K562 (cell line): Measurements from ENCODE around the gene SLC19A2. TPM values are rescaled to one million over a fixed set of nuclear protein-coding genes. Genes with fewer than 3 reads are reported as not detected.
A peak's percentile ranks its signal among the peaks of the same experiment; 100 is the strongest.

Experiments used
- ATAC-seq: fragments of 200-7000 bp; cut with Tn5 transposase; 3 replicates; pipeline ENCODE4 v1.9.1; 2020; ENCODE audit warnings: moderate library complexity
- BruUV-seq: library from RNA; stranded (reverse); fragments of 400-500 nt; replicated peaks from 2 replicates; lab custom pipeline; 2021; lab: Mats Ljungman, UMichigan
- CTCF ChIA-PET: fragments of 300-600 bp; formaldehyde crosslinking; extraction: SDS; loops from one replicate; lab custom pipeline; 2021; ENCODE audit warnings: low intra/inter-chr PET ratio; lab: Yijun Ruan, JAX
- POLR2A ChIA-PET: fragments of 300-600, 350-650 bp; sonication (Branson Sonifier 250); formaldehyde crosslinking; extraction: SDS; loops from one replicate; lab custom pipeline; 2021; ENCODE audit warnings: antibody characterized with exemption, inconsistent platforms; lab: Yijun Ruan, JAX
- DNase-seq, 4 experiments: peaks; one replicate each; pipeline versions ENCODE4 v3.0.0 to v3.0.0-alpha.2; 2011 to 2018; ENCODE audit warnings: low spot score in 3 of 4, mixed read lengths in 3 of 4; ENCODE audit errors: extremely low read depth in 1 of 4
- FAIRE-seq: peaks from 2 replicates; lab custom pipeline; 2011; peaks lifted over from hg19 to GRCh38; lab: Jason Lieb, UNC
- H2AFZ ChIP-seq: 2 replicates; pipeline ENCODE4 v1.6.0; 2011; ENCODE audit warnings: low read depth, low read length, control low read depth, inconsistent platforms
- H3K27ac ChIP-seq: fragments of 200-600 bp; 3 replicates; pipeline ENCODE4 v1.8.0; 2011; ENCODE audit warnings: low read depth, mild to moderate bottlenecking, control low read depth, inconsistent platforms, low read length, moderate library complexity, mixed read lengths; ENCODE audit errors: extremely low read depth
- H3K27me3 ChIP-seq, 2 experiments: fragments of 300-600 bp in 1 of 2; 2 replicates in 1 of 2; 3 replicates in 1 of 2; pipeline versions ENCODE4 v1.6.0 to v1.8.0; 2011; ENCODE audit warnings: inconsistent platforms in 2 of 2, low read length in 2 of 2, mild to moderate bottlenecking in 1 of 2, mixed read lengths in 1 of 2, moderate library complexity in 1 of 2; ENCODE audit not compliant: control insufficient read depth in 2 of 2, insufficient read depth in 2 of 2
- H3K36me3 ChIP-seq: fragments of 300-600 bp; 3 replicates; pipeline ENCODE4 v1.8.0; 2011; ENCODE audit warnings: mild to moderate bottlenecking, low read length, inconsistent platforms; ENCODE audit not compliant: control insufficient read depth, insufficient read depth
- H3K4me1 ChIP-seq, 2 experiments: fragments of 200-600 bp in 1 of 2; replicated peaks in 1 of 2; 2 replicates in 1 of 2; 3 replicates in 1 of 2; pipeline versions ENCODE4 v1.5.1 to v1.8.0; 2011; ENCODE audit warnings: inconsistent platforms in 2 of 2, low read length in 2 of 2, mild to moderate bottlenecking in 1 of 2, mixed read lengths in 1 of 2, moderate library complexity in 1 of 2; ENCODE audit not compliant: control insufficient read depth in 2 of 2, insufficient read depth in 2 of 2
- H3K4me2 ChIP-seq: 2 replicates; pipeline ENCODE4 v1.6.1; 2011; ENCODE audit warnings: low read length, control low read depth, inconsistent platforms, mixed read lengths; ENCODE audit not compliant: insufficient read depth
- H3K4me3 ChIP-seq: fragments of 200-600 bp; sonication (generic), shearing (Covaris generic); 2 replicates; pipeline ENCODE4 v1.5.1; 2016; ENCODE audit warnings: control low read depth, inconsistent platforms
- H3K79me2 ChIP-seq: fragments of 200-600 bp; 3 replicates; pipeline ENCODE4 v1.8.0; 2011; ENCODE audit warnings: low read length, inconsistent platforms; ENCODE audit not compliant: control insufficient read depth, insufficient read depth
- H3K9ac ChIP-seq, 2 experiments: 2 replicates each; pipeline versions ENCODE4 v1.6.0 to v1.6.1; 2011; ENCODE audit warnings: low read depth in 2 of 2, low read length in 2 of 2, control low read depth in 1 of 2, inconsistent platforms in 1 of 2, mild to moderate bottlenecking in 1 of 2, mixed read lengths in 1 of 2; ENCODE audit not compliant: insufficient read depth in 1 of 2
- H3K9me1 ChIP-seq: one replicate; pipeline ENCODE4 v1.6.0; 2011; ENCODE audit warnings: inconsistent platforms, mild to moderate bottlenecking, low read length, moderate library complexity; ENCODE audit not compliant: control insufficient read depth, insufficient read depth
- H3K9me3 ChIP-seq: replicated peaks from 2 replicates; pipeline ENCODE4 v1.5.1; 2011; ENCODE audit warnings: low read depth, low read length, inconsistent platforms; ENCODE audit not compliant: control insufficient read depth, insufficient read depth
- H4K20me1 ChIP-seq: replicated peaks from 2 replicates; pipeline ENCODE4 v1.6.1; 2011; ENCODE audit warnings: low read length, inconsistent platforms, mixed read lengths; ENCODE audit not compliant: control insufficient read depth, insufficient read depth
- CEBPB ChIP-seq: fragments of 450-650 bp; IDR thresholded peaks from 2 replicates; pipeline ENCODE4 v1.6.1; 2016; ENCODE audit warnings: missing genetic modification characterization, missing compliant biosample characterization
- CEBPG ChIP-seq, 3 experiments: fragments of 200-800 bp in 1 of 3; sonication (Bioruptor generic) in 1 of 3; sonication (generic) in 1 of 3; formaldehyde crosslinking in 1 of 3; IDR thresholded peaks in 2 of 3; conservative IDR thresholded peaks in 1 of 3; 2 replicates each; pipeline versions ENCODE4 v1.6.1 to v1.8.0; 2016 to 2022; ENCODE audit warnings: missing compliant biosample characterization in 2 of 3, missing genetic modification characterization in 2 of 3, mild to moderate bottlenecking in 1 of 3, missing genetic modification reagents in 1 of 3
- KDM1A ChIP-seq, 2 experiments: fragments of 450-650 bp; IDR thresholded peaks; 2 replicates each; pipeline ENCODE4 v1.6.1; 2016; ENCODE audit warnings: mild to moderate bottlenecking in 2 of 2
- MEIS2 ChIP-seq: fragments of 450-650 bp; IDR thresholded peaks from 2 replicates; pipeline ENCODE4 v1.6.1; 2014; ENCODE audit warnings: mild to moderate bottlenecking; ENCODE audit not compliant: partially characterized antibody
- NCOR1 ChIP-seq: fragments of 450-650 bp; IDR thresholded peaks from 2 replicates; pipeline ENCODE4 v1.6.1; 2016; ENCODE audit warnings: mild to moderate bottlenecking, moderate library complexity
- SETDB1 ChIP-seq: IDR thresholded peaks from one replicate; pipeline ENCODE4 v1.6.1; 2012; ENCODE audit warnings: low read length, control low read depth, inconsistent platforms
- ZNF408 ChIP-seq: fragments of 250-450 bp; sonication (Bioruptor Pico); IDR thresholded peaks from 2 replicates; pipeline ENCODE4 v1.4.0; 2020; ENCODE audit warnings: low read depth, mild to moderate bottlenecking, moderate library complexity
- WGBS: fragments of 100-300 bp; shearing (Covaris generic); methylation state at CpG from one replicate; pipeline ENCODE4 v1.1.6; 2016; ENCODE audit warnings: low coverage, mixed read lengths; ENCODE audit not compliant: insufficient coverage; ENCODE audit errors: missing lambda C conversion rate; 5-methylcytosine and 5-hydroxymethylcytosine counted together
- in situ Hi-C: fragments of 300-500 bp; cut with MboI; formaldehyde crosslinking; loops from 4 replicates; pipeline ENCODE4 v1.15.0; 2018; ENCODE audit warnings: inconsistent platforms, mixed read lengths
- intact Hi-C: fragments of 100-400 bp; cut with micrococcal nuclease; formaldehyde crosslinking; loops from 2 replicates; pipeline ENCODE4 v1.14.2; 2022
- polyA plus RNA-seq, 8 experiments: library from polyadenylated mRNA; depleted of rRNA in 4 of 8; stranded (reverse) in 5 of 8; unstranded in 3 of 8; fragments of >200 nt; fragmentation: Nextera tagmentation in 2 of 8; fragmentation: Illumina TruSeq in 1 of 8; extraction: Ambion mirVana in 2 of 8; extraction: Trizol in 1 of 8; gene quantifications; 2 replicates each; pipeline versions ENCODE4 v1.2.1 to v1.2.3, GENCODE V29; 2011 to 2014; ENCODE audit warnings: inconsistent platforms in 1 of 8, missing spikeins in 1 of 8
- total RNA-seq, 7 experiments: library from RNA; depleted of rRNA in 6 of 7; stranded (reverse); fragments of >200 nt in 6 of 7; fragmentation: Illumina TruSeq in 2 of 7; extraction: Trizol in 2 of 7; gene quantifications; 2 replicates each; pipeline versions ENCODE4 v1.2.1 to v1.2.3, GENCODE V29; 2011 to 2021; ENCODE audit warnings: low replicate concordance in 1 of 7
- TF ChIP-seq, protein P1 (sequence below): fragments of 250-450 bp; sonication (Bioruptor Pico); IDR thresholded peaks from 2 replicates; pipeline ENCODE4 v1.4.0; 2020; ENCODE audit warnings: mild to moderate bottlenecking, moderate library complexity
- TF ChIP-seq, protein P2 (sequence below), 2 experiments: IDR thresholded peaks in 1 of 2; conservative IDR thresholded peaks in 1 of 2; 2 replicates each; pipeline ENCODE4 v1.6.1; 2016; ENCODE audit warnings: low read depth in 2 of 2, mild to moderate bottlenecking in 1 of 2, missing compliant biosample characterization in 1 of 2, missing genetic modification characterization in 1 of 2, moderate library complexity in 1 of 2
- TF ChIP-seq, protein P3 (sequence below): fragments of 450-650 bp; IDR thresholded peaks from 2 replicates; pipeline ENCODE4 v1.6.1; 2017; ENCODE audit warnings: mild to moderate bottlenecking, moderate library complexity
- TF ChIP-seq, protein P4 (sequence below): fragments of 450-650 bp; IDR thresholded peaks from 2 replicates; pipeline ENCODE4 v1.6.1; 2016

Gene SLC19A2
- total and polyA plus RNA-seq, 9 of the 15 experiments (the other 6 are each of a cell fraction or from before 2014, with no cell fraction given): 7.4 to 42.8 (median 19.2) TPM

DNA sequence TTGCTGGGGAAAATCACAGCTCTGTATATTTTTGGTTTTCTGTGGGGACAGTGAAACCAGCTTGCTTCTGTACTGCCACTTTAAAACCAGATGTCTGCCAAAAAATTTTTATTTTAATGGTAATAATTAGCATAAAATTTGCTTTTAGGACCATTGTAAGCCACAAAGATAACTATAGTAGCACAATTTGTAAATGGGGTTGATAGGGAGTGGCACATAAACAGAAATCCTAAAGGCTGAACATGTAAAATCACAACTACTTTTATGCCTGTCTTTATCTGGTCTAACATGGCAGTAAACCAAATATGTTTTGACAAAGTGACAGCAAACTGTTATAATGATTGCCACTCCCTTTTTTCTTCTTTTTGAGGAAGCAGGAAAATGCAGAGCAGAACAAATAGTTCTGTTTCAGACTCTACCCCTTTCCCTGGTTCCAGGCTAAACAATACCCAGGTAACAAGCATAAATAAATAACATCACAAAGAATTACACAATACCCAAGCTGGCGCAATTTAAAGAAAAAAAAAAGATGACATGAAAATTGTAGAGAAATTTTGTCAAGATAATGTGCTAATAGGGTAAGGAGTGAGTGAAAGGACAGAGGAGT lies 34.4 kb downstream of the SLC19A2 start:
- no TSS peak for BruUV-seq
- Histone ChIP-seq H3K9me1 (no peaks in the 10 kb centered on the region), H2AFZ (no peak overlapping the region), H3K4me2 (no peak overlapping the region), H3K79me2 (no peaks in the 10 kb centered on the region), H3K4me3 (no peak overlapping the region), H3K36me3 (no peaks in the 10 kb centered on the region), H3K27ac (no peak overlapping the region), H3K9me3 (no peaks in the 10 kb centered on the region), H3K4me1 (no peaks in the 10 kb centered on the region), H4K20me1 (no peaks in the 10 kb centered on the region), H3K27me3 (no peaks in the 10 kb centered on the region), H3K9ac (no peak overlapping the region)
- TF ChIP-seq CEBPB (tag) (peak; percentile 76), SETDB1 (no peak), KDM1A (IDR thresholded peaks at IDR 0.05) (0 out of 4 replicates have a peak, but pooled peaks of 1 of the 2 experiments have one; percentile 20), ZNF408 (CRISPR knock-in tag) (no peak), NCOR1 (no peak), MEIS2 (peak; percentile 86), CEBPG (CRISPR knock-in tag; IDR thresholded peaks at IDR 0.05) (no peak), CEBPG (tag; conservative IDR thresholded peaks at IDR 0.05 in 1 of 2, IDR thresholded peaks at IDR 0.05 in 1 of 2) (peak; percentile 38 to 73; a peak in 3 of 4 replicates)
- TF ChIP-seq, protein P1, sequence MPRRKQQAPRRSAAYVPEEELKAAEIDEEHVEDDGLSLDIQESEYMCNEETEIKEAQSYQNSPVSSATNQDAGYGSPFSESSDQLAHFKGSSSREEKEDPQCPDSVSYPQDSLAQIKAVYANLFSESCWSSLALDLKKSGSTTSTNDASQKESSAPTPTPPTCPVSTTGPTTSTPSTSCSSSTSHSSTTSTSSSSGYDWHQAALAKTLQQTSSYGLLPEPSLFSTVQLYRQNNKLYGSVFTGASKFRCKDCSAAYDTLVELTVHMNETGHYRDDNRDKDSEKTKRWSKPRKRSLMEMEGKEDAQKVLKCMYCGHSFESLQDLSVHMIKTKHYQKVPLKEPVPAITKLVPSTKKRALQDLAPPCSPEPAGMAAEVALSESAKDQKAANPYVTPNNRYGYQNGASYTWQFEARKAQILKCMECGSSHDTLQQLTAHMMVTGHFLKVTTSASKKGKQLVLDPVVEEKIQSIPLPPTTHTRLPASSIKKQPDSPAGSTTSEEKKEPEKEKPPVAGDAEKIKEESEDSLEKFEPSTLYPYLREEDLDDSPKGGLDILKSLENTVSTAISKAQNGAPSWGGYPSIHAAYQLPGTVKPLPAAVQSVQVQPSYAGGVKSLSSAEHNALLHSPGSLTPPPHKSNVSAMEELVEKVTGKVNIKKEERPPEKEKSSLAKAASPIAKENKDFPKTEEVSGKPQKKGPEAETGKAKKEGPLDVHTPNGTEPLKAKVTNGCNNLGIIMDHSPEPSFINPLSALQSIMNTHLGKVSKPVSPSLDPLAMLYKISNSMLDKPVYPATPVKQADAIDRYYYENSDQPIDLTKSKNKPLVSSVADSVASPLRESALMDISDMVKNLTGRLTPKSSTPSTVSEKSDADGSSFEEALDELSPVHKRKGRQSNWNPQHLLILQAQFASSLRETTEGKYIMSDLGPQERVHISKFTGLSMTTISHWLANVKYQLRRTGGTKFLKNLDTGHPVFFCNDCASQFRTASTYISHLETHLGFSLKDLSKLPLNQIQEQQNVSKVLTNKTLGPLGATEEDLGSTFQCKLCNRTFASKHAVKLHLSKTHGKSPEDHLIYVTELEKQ (CRISPR knock-in tag): no peak
- TF ChIP-seq, protein P2, sequence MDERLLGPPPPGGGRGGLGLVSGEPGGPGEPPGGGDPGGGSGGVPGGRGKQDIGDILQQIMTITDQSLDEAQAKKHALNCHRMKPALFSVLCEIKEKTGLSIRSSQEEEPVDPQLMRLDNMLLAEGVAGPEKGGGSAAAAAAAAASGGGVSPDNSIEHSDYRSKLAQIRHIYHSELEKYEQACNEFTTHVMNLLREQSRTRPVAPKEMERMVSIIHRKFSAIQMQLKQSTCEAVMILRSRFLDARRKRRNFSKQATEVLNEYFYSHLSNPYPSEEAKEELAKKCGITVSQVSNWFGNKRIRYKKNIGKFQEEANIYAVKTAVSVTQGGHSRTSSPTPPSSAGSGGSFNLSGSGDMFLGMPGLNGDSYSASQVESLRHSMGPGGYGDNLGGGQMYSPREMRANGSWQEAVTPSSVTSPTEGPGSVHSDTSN (CRISPR knock-in tag; IDR thresholded peaks at IDR 0.05; ENCODE audit: low read depth): no peak
- TF ChIP-seq, protein P2 (tag; conservative IDR thresholded peaks at IDR 0.05; ENCODE audit: low read depth): peak; percentile 85
- TF ChIP-seq, protein P3, sequence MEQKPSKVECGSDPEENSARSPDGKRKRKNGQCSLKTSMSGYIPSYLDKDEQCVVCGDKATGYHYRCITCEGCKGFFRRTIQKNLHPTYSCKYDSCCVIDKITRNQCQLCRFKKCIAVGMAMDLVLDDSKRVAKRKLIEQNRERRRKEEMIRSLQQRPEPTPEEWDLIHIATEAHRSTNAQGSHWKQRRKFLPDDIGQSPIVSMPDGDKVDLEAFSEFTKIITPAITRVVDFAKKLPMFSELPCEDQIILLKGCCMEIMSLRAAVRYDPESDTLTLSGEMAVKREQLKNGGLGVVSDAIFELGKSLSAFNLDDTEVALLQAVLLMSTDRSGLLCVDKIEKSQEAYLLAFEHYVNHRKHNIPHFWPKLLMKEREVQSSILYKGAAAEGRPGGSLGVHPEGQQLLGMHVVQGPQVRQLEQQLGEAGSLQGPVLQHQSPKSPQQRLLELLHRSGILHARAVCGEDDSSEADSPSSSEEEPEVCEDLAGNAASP: no peak
- TF ChIP-seq, protein P4, sequence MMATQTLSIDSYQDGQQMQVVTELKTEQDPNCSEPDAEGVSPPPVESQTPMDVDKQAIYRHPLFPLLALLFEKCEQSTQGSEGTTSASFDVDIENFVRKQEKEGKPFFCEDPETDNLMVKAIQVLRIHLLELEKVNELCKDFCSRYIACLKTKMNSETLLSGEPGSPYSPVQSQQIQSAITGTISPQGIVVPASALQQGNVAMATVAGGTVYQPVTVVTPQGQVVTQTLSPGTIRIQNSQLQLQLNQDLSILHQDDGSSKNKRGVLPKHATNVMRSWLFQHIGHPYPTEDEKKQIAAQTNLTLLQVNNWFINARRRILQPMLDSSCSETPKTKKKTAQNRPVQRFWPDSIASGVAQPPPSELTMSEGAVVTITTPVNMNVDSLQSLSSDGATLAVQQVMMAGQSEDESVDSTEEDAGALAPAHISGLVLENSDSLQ: peak; percentile 55
- in situ Hi-C loops: no loop called here
- 7% methylated on average over 1 of the region's 1 CpG for WGBS
- DNase-seq: no peak
- FAIRE-seq: no peak
- ChIA-PET CTCF (no interaction called here), POLR2A (interaction anchor here (1.3 to 1.8 kb wide), 2 partner anchors 10 to 24 kb away, joined by 3 to 6 read pairs; partner anchors contain the start of gene CCDC181)
- intact Hi-C loops: no loop called here
- no peak for ATAC-seq
